GM18909 (cell line): ENCODE data around the gene MROH7.

Experiments
- ATAC-seq: cut with Tn5 transposase; IDR thresholded peaks from one replicate; pipeline ENCODE4 v1.9.1; 2021; ENCODE audit warnings: mild to moderate bottlenecking; ENCODE audit not compliant: unreplicated experiment, poor library complexity

The MROH7 gene

GRCh38 chr1:54649130-54649898 is 7.7 kb downstream of the MROH7 start:
- no peak for ATAC-seq

- ATAC-seq: no peak
Measured at GRCh38 chr1:54649921-54650320, 8.3 kb downstream of the MROH7 start.

- no peak for ATAC-seq
Measured at GRCh38 chr1:54650417-54650816, 8.8 kb downstream of the MROH7 start.

GRCh38 chr1:54651608-54652007 is 10.0 kb downstream of the MROH7 start:
- ATAC-seq: no peak

- ATAC-seq: no peak
Measured at GRCh38 chr1:54652168-54652567, 10.6 kb downstream of the MROH7 start.

- ATAC-seq: no peak
Measured at GRCh38 chr1:54653036-54653435, 11.4 kb downstream of the MROH7 start.

- no peak for ATAC-seq
Measured at GRCh38 chr1:54658164-54658913, 16.8 kb downstream of the MROH7 start.

- no peak for ATAC-seq
Measured at GRCh38 chr1:54663725-54664124, 22.1 kb downstream of the MROH7 start.

GRCh38 chr1:54664364-54664763 is 22.8 kb downstream of the MROH7 start:
- no peak for ATAC-seq

GRCh38 chr1:54665852-54666251 is 24.3 kb downstream of the MROH7 start:
- no peak for ATAC-seq

GRCh38 chr1:54666333-54666732 is 24.7 kb downstream of the MROH7 start:
- ATAC-seq: no peak

- ATAC-seq: no peak
Measured at GRCh38 chr1:54667797-54668196, 26.2 kb downstream of the MROH7 start.

GRCh38 chr1:54668567-54668966 is 27.0 kb downstream of the MROH7 start:
- no peak for ATAC-seq

GRCh38 chr1:54671985-54672608 is 30.5 kb downstream of the MROH7 start:
- ATAC-seq: no peak

- no peak for ATAC-seq
Measured at GRCh38 chr1:54678776-54679643, 37.4 kb downstream of the MROH7 start.

- ATAC-seq: no peak
Measured at GRCh38 chr1:54679706-54680105, 38.1 kb downstream of the MROH7 start.

- no peak for ATAC-seq
Measured at GRCh38 chr1:54680387-54680786, 38.8 kb downstream of the MROH7 start.

GRCh38 chr1:54681358-54681757 is 39.8 kb downstream of the MROH7 start:
- ATAC-seq: no peak

GRCh38 chr1:54683453-54683852 is 41.9 kb downstream of the MROH7 start:
- ATAC-seq: no peak

GRCh38 chr1:54685335-54685905 is 43.8 kb downstream of the MROH7 start:
- ATAC-seq: no peak
